ENCODE measurements around the gene ENOSF1.
"Not testable (repeated sequence)": the region's sequence is repeated elsewhere in the genome, so short reads cannot be mapped to it uniquely, and the experiment has no call there.

The ENOSF1 gene

GRCh38 chr18:703213-703967 lies 9.0 kb downstream of the ENOSF1 start:
- DNase-seq = no peak

DNA sequence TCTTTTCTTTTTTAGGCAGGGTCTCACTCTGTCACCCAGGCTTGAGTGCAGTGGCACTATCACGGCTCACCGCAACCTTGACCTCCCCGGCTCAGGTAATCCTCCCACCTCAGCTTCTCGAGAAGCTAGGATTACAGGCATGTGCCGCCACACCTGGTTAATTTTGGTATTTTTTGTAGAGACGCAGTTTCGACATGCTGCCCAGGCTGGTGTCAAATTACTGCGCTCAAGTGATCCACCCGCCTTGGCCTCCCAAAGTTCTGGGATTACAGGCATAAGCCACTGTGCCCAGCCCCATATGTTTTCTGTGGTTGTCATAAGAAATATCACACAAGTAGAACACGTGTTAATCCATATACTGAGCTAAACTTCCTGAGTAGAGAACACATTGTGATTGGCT lies 14.6 kb downstream of the ENOSF1 start:
- DNase-seq = peak; percentile 19

DNA sequence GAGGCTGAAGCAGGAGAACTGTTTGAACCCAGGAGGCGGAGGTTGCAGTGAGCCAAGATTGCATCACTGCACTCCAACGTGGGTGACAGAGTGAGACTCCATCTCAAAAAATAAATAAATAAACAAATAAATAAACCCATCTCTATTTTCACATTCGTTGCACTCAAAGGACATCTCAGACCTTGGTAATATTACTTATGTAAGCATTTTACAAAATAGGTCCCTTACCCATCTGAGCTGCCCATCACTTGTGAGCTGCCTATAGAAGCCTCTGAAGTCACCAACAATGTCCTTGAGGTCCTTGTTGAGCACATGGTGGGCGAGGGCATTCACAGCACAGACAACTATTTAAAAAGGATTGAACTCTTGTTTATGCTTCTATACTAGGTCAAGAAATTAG lies 15.4 kb downstream of the ENOSF1 start:
- no peak for DNase-seq

DNA sequence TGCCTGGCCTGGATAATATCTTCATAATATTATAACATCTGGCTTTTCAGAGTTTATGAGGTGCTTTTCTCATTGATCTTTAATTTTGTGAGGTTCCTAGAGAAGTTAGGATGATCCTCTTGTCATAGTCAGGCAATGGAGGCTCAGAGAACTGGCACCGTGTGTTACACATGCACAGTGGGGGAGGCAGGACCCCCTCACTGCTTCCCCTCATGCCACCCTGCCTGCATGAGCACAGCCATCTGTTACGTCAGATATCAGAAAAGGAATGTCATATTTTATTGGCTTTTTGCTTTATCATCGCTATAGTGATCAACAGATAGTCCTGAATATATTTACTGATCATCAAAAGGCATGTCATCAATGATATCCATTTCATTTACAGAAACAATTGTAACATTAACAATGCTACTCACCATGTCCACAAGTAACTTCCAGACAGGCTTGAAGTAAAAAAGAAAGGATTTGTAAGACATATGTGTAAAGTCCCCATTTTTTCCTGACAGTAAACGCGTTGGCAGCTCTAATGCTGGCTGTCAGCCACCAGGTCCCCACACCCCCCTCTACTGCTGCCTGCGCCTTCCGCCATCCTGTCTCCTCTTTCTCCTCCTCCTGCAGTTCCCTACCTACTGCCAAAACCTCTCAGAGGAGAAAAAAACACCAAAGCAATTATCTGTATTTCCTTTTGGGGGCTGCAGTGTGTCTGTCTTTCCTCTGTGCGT lies 18.8 kb downstream of the ENOSF1 start:
- DNase-seq = no peak

DNA sequence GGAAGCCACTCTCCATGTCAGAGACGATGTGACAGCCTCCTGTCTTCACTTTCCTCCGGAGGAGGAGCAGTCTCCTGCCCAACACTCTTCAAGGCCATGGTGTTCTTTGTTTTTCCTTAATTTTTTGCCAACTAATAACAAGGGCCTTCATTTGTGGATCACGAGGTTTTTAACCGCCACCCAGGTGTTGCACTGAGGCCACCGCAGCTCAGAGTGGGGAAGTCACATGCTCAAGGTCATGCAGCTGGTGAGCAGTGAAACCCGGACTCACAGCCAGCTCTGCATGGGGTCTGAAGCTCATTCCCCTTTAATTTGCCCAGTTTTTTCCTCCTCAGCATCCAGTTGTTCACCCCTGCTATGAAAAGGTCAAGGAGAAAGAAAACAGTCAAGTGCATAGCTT lies 19.6 kb downstream of the ENOSF1 start:
- no peak for DNase-seq

- no peak for DNase-seq
Observed at GRCh38 chr18:688323-688722, 24.1 kb downstream of the ENOSF1 start.

DNA sequence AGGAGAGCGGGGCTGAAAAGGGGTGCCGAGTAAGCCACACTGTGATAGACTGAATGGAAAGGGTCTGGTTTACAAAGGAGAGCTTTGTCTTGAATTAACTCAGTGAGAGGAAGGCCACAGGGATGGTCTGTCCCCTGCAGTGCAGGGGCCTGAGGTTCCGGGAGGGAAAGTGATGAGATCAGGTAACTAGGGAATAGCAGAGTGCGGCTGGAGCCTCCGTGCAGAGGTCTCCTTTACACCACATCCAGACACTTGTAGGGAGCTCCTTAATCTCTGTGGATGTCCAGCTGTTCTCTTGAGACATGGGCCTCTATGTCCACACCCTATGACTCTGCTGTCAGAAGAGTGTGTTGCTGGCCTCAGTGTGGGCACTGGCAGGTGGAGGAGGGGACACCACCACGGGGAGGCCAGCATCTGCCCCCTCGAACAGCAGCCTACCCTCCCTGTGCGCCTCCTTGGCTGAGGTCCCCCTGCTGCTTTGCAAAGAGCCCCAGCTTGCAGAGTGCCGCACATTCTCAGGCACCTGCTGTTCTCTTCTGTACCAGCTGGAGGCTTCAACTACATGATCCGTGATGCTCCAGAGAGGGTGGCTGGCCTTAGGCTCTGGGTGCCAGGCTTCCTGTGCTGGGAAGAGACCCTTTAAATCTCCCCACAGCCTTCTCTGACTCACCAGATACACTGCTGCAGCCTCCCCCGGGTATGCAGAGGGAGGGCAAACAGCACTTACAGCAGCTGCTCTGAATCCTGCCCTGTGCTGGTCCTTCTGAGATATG lies 25.9 kb downstream of the ENOSF1 start:
- no peak for DNase-seq

DNA sequence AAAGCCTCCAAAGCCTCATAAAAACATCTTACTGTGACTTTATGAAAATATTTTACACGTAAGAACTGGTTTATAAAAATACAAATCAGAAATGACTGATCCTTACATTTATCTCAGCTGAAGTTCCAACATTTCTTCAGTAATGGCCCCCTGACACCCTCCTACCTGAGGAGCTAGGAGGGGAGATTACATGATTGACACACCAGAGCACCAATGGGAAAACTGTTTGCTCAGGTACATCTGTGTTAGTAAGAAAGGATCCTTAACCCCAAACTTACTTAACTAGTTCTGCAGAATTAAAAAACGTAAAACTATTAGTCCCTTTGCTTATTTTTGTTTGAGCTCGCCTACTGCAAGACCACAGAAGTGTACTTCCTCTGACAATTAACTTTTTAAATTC lies 27.0 kb downstream of the ENOSF1 start:
- no peak for DNase-seq

DNA sequence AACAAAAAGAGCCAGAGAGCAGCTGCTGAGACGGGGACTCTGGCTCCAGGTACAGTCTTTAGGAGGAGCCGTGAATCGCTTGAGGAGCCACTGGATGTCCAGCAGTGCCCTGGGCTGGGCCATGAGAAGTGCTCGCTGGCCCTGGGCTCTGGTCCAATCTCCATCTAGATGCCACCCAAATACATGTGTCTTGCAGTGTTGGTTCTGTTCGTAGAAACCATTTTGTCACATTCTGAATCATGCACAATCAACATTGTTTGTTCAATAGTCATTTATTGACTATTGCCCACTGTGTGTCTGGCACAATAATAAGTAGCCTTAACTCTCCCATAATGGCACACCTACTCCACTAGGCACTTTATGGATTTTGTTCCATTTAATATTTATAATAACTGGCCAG lies 28.9 kb downstream of the ENOSF1 start:
- DNase-seq = no peak

DNA sequence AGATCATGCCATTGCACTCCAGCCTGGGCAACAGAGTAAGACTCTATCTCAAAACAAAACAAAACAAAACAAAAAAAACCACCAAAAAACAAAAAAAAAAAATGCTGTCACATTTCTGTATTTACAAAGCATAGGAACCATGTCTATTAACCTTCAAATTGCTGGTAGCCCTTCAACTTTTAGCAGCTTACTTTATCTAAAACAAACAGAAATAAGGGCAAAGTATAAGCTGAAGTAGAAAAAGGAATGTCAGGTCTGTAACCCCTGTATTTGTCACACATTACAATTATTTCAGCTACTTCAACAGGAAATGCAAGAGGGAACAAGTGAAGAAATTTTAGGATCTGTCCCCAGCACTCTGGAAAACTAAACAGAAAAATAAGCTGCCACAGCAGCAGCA lies 29.6 kb downstream of the ENOSF1 start:
- no peak for DNase-seq

- DNase-seq = not testable (repeated sequence)
Observed at GRCh38 chr18:682416-682815, 30.0 kb downstream of the ENOSF1 start.

GRCh38 chr18:681985-682384 lies 30.4 kb downstream of the ENOSF1 start:
- no peak for DNase-seq

DNA sequence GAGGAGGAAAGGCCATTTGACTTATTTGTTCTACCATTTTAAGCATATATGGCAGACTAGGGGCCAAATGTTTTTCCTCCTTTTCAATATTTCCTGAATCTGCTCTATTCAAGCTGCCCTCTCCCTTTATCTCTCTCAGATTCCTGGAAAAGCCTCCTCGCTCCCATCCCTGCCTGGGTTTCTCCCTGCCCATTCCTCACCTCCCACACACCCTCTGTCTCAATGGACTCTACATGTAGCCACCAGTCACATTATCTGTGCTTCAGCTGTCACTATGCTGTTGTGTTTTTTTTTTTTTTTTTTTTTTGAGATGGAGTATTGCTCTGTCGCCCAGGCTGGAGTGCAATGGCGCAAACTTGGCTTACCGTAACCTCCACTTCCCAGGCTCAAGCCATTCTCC lies 32.0 kb downstream of the ENOSF1 start:
- no peak for DNase-seq

DNA sequence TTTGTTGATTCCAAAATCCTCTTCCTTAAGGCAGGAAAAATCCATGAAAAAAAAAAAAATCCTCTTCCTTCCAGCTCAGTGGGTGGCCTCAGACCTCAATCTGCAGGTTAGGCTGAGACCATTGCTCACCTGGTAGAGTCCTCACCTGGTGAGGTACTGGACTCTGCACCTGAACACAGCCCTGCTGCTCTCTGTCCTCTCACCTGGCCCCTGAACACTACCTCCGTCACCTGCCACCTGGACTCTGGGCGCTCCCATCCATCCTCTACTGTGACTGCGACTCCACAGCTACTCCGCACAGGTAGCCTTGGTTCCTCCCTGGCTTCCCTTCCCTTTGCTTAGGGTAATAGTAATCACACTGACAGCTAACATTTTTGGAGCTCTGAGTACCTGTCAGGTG lies 32.9 kb downstream of the ENOSF1 start:
- no peak for DNase-seq

GRCh38 chr18:678482-679182 lies 33.8 kb downstream of the ENOSF1 start:
- DNase-seq = no peak

GRCh38 chr18:677951-678381 lies 34.5 kb downstream of the ENOSF1 start:
- DNase-seq = no peak

GRCh38 chr18:677145-677544 lies 35.3 kb downstream of the ENOSF1 start:
- no peak for DNase-seq

GRCh38 chr18:676736-677135 lies 35.7 kb downstream of the ENOSF1 start:
- DNase-seq = no peak

- DNase-seq = no peak
Observed at GRCh38 chr18:676069-676468, 36.4 kb downstream of the ENOSF1 start.

DNA sequence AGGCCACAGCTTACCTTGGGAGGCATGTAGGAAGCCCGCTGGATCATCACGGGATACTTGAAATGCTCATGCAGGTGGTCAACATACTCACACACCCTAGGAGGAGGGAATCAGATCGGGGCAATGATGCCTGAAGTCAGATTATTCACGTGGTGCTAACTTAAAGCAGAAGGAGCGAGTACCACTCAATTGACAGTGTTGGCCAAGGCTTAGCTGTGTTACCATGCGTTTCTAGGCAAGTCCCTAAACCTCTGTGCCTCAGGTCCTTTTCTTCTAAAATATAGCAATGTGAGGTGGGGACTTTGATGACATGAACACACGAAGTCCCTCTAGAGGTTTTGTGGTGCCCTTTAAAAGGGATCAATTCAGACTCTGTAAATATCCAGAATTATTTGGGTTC lies 37.1 kb downstream of the ENOSF1 start:
- no peak for DNase-seq

DNA sequence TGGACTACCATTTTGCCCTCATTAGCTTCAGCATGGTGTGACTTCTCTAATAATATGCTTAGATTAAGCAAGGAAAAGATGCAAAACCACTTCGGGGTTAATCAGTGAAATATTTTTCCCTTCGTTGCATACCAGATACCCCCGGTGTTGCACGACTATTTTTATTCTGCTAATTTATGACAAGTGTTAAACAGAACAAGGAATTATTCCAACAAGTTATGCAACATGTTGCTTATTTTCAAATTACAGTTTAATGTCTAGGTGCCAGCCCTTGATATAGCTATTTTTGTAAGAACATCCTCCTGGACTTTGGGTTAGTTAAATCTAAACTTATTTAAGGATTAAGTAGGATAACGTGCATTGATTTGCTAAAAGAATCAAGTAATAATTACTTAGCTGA lies 38.7 kb downstream of the ENOSF1 start:
- DNase-seq = no peak

- DNase-seq = no peak
Observed at GRCh38 chr18:673317-673716, 39.1 kb downstream of the ENOSF1 start.

GRCh38 chr18:671405-671804 lies 41.0 kb downstream of the ENOSF1 start:
- no peak for DNase-seq

All from DMS79 (cell line).